ENCODE measurements around the gene FAM171A1. TPM values are rescaled to one million over a fixed set of nuclear protein-coding genes. Genes with fewer than 3 reads are reported as not detected.

The FAM171A1 gene
- total RNA-seq, 1 experiment from 2014 or later = 25.7 TPM

DNA sequence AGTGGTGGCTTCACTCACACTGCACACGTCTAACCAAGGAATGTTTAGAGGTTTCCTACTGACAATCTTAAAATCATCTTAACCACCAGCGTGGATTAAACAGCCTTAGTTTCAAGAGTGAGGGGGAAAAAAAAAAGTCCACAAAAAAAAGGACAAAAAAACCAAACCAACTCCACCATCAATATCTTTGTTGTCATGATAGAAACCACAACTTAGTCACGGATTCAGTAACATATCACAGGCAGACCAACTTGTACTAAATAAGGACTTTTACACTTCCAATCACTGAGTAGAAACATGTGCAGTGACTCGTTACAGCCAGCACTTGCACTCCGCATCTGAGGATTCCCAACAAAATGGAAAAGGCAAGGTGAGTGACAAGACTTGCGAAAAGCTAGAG, 46.5 kb downstream of the FAM171A1 start:
- Histone ChIP-seq H3K4me3 (ENCODE audit: insufficient read depth, low read depth, low read length) (no peak overlapping the region), H3K27me3 (ENCODE audit: control insufficient read depth, insufficient read depth, low read length) (no peaks in the 10 kb centered on the region), H3K36me3 (replicated peaks; ENCODE audit: control insufficient read depth, insufficient read depth, low read length) (no peaks in the 10 kb centered on the region)
- DNase-seq = no peak

DNA sequence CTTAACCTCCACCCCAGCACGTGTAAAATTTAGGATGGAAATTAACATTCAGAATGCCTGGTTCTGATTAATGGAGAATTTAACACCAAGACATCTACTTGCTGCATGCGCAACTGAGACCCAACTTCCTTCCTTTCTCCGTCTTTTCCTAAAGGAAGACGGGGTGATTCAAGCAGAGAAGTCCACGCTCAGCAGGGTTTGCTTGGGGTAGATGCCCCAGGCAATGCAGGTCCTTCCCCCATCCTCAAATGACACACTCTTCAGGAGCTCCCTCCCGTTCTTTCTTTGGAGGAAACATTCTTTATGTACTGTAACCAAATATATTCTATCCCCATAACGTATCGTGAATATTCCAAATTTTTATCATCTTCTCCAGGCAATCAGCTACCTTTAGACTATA, 47.0 kb downstream of the FAM171A1 start:
- DNase-seq = no peak
- Histone ChIP-seq H3K36me3 (replicated peaks; ENCODE audit: control insufficient read depth, insufficient read depth, low read length) (no peaks in the 10 kb centered on the region), H3K4me3 (ENCODE audit: insufficient read depth, low read depth, low read length) (no peak overlapping the region), H3K27me3 (ENCODE audit: control insufficient read depth, insufficient read depth, low read length) (no peaks in the 10 kb centered on the region)

DNA sequence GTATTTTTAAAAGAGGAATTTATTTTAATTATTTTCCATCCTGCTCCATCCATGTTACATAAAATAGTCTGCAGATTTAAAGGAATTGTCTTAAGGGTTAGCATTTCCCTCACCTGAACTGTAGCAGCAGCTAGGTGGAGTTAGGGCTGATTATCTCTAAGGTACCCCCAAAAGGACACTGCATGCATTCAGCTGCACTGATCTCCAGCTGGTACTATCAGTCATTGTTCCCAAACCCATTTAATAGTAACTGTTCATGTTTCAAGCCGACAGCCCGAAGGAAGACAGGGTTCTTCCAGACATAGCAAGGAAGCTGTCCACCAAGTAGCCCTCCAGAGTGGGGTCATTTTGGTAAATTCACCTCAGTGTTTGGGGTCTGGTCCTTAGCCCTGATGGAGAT, 48.7 kb downstream of the FAM171A1 start:
- Histone ChIP-seq H3K4me3 (ENCODE audit: insufficient read depth, low read depth, low read length) (no peak overlapping the region), H3K27me3 (ENCODE audit: control insufficient read depth, insufficient read depth, low read length) (no peaks in the 10 kb centered on the region), H3K36me3 (replicated peaks; ENCODE audit: control insufficient read depth, insufficient read depth, low read length) (no peaks in the 10 kb centered on the region)
- no peak for DNase-seq

DNA sequence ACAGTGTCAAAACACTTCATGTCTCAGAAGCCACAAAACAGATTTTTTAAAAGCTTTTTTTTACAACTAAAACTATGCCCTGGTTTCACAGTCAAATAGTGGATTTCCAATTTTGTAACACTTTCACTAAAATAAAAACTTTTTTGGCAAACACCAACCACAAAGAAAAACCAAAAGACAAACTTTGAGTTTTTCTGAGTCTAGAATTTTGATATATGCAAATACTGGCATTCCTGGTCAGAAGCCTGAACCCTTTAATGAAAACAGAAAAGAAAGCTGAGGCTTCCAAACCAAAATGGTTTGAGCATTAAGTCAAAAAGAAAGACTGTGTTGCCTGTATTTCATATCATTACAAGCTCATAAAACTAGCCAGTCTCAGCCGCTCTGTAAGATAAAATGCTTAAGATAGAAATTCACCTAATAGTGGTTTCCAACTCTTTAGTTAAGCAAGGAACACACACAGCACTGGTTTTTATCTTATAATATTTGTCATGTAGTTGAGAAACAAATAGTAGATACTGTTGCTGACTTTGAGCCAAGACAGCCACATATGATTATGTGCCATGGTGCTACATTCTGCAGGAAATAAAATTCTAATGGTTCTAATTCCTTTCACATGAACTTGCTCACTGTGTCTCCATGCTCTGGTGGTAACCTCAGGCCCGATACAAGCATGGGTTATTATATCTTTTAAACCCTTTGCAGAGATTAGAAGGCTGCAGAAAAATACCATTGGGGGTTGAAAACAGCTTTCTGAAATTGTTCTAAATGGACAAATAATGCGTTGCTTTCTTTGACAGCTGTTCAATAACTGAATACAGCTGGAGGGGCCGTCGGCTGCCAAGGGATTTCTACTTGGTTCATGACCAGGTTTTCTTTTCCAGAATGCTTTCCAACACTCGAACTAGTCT, 49.4 kb downstream of the FAM171A1 start:
- no peaks in the 10 kb centered on the region for H3K27me3 ChIP-seq (ENCODE audit: control insufficient read depth, insufficient read depth, low read length)
- H3K4me3 ChIP-seq (ENCODE audit: insufficient read depth, low read depth, low read length) = no peak overlapping the region
- H3K36me3 ChIP-seq (replicated peaks; ENCODE audit: control insufficient read depth, insufficient read depth, low read length) = no peaks in the 10 kb centered on the region
- DNase-seq = no peak

DNA sequence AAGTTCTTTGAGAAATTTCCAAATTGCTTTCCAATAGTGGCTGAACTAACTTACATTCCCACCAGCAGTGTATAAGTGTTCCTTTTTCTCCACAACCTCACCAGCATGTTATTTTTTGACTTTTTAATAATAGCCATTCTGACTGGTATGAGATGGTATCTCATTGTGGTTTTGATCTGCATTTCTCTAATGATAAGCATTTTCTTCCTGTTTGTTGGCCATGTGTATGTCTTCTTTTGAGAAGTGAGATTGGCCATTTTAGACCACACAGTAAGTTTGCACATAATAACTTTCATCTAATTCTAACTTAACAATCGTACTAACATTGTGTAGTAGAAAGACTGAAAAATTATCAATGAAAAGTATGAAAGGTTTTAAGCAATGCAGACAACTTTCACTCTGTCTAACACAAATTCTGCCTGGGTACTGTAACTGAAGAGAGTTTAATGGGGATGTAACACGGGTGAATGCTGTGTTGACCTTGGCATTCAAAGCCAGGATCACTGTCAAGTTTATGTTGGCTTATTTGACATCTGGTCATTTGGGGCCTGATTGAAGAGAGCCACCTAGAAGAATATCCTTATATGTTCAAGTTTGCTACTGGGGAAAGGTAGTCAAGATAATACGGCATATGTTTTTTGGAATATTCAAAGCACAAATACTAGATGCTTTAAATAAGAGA, 50.4 kb downstream of the FAM171A1 start:
- Histone ChIP-seq H3K4me3 (ENCODE audit: insufficient read depth, low read depth, low read length) (no peak overlapping the region), H3K36me3 (replicated peaks; ENCODE audit: control insufficient read depth, insufficient read depth, low read length) (no peaks in the 10 kb centered on the region), H3K27me3 (ENCODE audit: control insufficient read depth, insufficient read depth, low read length) (no peaks in the 10 kb centered on the region)
- DNase-seq = no peak

DNA sequence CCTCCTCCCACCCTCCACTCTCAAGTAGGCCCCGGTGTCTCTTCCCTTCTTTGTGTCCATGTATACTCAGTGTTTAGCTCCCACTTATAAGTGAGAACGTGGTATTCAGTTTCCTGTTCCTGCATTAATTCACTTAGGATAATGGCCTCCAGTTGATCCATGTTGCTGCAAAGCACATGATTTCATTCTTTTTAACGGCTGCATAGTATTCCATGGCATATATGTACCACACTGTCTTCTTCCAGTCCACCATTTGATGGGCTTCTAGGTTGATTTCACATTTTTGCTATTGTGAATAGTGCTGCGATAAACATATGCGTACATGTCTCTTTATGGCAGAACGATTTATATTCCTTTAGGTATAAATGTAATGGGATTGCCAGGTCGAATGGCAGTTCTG, 51.0 kb downstream of the FAM171A1 start:
- H3K4me3 ChIP-seq (ENCODE audit: insufficient read depth, low read depth, low read length) = no peak overlapping the region
- DNase-seq = no peak
- no peaks in the 10 kb centered on the region for H3K27me3 ChIP-seq (ENCODE audit: control insufficient read depth, insufficient read depth, low read length)
- no peaks in the 10 kb centered on the region for H3K36me3 ChIP-seq (replicated peaks; ENCODE audit: control insufficient read depth, insufficient read depth, low read length)

DNA sequence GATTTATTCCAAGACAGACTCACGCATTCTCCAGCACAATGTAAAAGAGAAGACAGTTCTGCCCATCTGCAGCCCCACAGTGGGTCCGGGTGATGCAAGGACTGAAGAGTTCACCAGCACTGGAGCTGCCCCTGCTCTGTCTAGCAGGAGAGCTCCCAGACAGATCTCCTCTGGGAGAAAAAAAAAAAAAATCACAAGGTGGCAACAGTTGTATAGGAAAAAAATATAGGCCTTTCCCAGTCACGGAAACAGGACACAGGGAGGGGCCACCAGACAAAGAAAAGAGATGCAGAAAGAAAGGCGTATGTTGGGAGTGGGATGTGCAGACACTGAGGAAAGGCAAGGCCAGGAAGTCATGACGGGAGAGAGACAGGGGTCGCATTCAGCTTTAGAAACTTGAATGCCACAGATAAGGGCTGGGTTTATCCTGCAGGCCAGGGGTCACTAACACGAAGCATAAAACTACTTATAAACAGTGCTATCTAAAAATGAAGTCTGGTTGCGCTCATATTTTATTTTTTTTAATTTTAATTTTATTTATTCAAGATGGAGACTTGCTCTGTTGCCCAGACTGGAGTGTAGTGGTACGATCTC, 54.1 kb downstream of the FAM171A1 start:
- Histone ChIP-seq H3K36me3 (replicated peaks; ENCODE audit: control insufficient read depth, insufficient read depth, low read length) (no peaks in the 10 kb centered on the region), H3K4me3 (ENCODE audit: insufficient read depth, low read depth, low read length) (no peak overlapping the region), H3K27me3 (ENCODE audit: control insufficient read depth, insufficient read depth, low read length) (no peaks in the 10 kb centered on the region)
- DNase-seq = no peak

DNA sequence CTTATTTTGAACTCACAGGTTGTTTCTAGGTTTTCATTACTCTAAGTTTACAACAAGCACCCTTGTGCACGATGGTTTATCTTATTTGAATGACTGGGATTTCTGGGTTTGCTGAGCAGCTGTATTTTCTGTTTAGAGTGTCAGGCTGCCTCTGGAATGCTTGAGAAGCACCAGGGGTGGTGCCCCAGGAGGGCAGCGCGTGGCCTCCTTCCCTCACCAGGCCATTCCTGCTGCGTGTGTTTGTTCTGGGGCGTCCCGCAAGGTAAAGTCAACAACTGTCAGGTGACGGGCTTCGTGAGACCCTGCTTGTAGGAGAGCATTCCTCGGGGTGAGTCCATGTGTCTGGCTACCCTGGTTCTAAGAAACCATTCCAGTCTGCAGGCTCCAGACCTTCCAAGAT, 54.9 kb downstream of the FAM171A1 start:
- peak; percentile 54 for DNase-seq
- Histone ChIP-seq H3K4me3 (ENCODE audit: insufficient read depth, low read depth, low read length) (no peak overlapping the region), H3K36me3 (replicated peaks; ENCODE audit: control insufficient read depth, insufficient read depth, low read length) (no peaks in the 10 kb centered on the region), H3K27me3 (ENCODE audit: control insufficient read depth, insufficient read depth, low read length) (no peaks in the 10 kb centered on the region)

DNA sequence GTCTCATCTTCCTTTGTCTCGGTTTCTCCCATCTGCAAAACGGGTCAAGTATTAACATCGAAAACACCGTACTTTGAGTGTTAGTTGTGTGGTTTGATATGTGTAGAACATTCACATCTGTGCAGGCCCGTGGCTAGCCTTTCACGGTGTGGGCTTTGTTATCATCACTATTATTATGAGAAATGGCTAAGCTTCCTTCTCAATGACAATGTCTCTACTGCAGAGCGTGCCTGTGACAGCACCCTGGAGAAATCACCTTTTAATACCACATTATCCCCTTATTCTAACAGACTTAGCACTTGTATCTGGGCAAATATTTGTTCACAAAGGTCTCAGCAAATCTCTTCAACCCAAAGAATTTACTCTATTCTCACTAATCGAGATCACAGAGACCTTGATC, 55.8 kb downstream of the FAM171A1 start:
- H3K4me3 ChIP-seq (ENCODE audit: insufficient read depth, low read depth, low read length) = no peak overlapping the region
- no peaks in the 10 kb centered on the region for H3K27me3 ChIP-seq (ENCODE audit: control insufficient read depth, insufficient read depth, low read length)
- H3K36me3 ChIP-seq (replicated peaks; ENCODE audit: control insufficient read depth, insufficient read depth, low read length) = no peaks in the 10 kb centered on the region
- DNase-seq = no peak

DNA sequence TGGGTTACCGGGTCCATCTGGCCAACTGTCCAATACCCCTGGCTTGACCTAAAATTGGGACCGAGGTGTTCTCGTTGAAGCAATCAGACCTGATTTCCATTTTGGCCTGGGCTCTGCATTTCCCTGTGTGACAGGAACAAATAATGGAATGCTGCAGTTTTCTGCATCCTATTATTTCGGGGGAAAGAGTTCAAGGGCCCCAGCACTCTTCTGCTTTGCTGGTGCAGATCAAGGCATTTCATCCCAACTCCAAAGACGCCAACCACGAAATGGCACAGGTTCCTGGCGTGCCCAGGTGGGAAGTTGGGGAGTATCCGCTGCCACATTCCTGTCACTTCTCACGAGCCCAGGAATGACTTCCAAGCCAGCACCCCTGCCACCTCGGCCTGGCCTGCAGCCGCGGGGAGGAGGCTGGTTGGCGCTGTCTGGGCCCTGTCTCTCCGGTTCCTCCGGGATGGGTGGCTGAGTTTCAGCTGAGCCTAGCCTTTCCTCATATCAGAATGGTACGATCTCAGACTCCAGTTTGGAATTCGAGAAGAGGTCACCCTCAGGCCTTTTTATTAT, 56.5 kb downstream of the FAM171A1 start:
- Histone ChIP-seq H3K27me3 (ENCODE audit: control insufficient read depth, insufficient read depth, low read length) (no peaks in the 10 kb centered on the region), H3K36me3 (replicated peaks; ENCODE audit: control insufficient read depth, insufficient read depth, low read length) (no peaks in the 10 kb centered on the region), H3K4me3 (ENCODE audit: insufficient read depth, low read depth, low read length) (no peak overlapping the region)
- DNase-seq = peak; percentile 26

DNA sequence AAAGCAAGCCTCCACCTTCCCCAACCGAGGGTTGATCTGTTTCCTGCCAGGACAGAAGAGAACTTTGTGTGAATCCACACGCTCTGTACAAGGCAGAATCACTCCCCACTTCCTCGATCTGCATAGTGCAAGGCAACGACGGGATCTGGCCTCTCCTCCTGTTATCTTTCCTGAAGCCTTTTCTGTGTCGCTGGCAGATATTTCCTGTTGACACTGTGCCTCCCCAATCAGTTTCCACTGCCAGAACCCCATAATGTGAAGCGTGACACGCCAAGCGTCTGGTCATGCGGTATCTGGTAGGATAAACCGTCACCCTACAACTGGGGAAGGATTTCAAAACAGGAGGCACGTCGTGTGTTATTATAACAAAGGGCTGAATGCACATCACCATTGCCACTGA, 57.2 kb downstream of the FAM171A1 start:
- Histone ChIP-seq H3K36me3 (replicated peaks; ENCODE audit: control insufficient read depth, insufficient read depth, low read length) (no peaks in the 10 kb centered on the region), H3K27me3 (ENCODE audit: control insufficient read depth, insufficient read depth, low read length) (no peaks in the 10 kb centered on the region), H3K4me3 (ENCODE audit: insufficient read depth, low read depth, low read length) (no peak overlapping the region)
- no peak for DNase-seq

DNA sequence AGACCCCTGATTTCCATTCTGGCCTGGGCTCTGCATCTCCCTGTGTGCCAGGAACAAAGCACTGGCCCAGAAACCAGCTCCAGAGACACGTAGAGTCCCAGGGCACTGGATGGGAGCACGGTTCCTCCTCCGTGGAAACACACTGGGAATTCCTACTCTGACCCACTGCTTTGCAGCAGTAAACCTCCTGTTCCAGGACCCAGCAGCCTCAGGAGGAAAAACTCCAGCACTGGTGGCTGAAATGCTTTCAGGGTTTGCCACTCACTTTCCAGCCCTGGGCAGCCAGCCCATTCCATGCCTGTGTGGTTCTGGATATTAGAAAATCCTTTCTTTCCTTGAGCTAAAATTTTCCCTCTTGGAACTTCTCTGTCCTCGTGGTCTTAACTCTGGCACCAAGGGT, 58.0 kb downstream of the FAM171A1 start:
- DNase-seq = no peak
- H3K36me3 ChIP-seq (replicated peaks; ENCODE audit: control insufficient read depth, insufficient read depth, low read length) = no peaks in the 10 kb centered on the region
- no peak overlapping the region for H3K4me3 ChIP-seq (ENCODE audit: insufficient read depth, low read depth, low read length)
- no peaks in the 10 kb centered on the region for H3K27me3 ChIP-seq (ENCODE audit: control insufficient read depth, insufficient read depth, low read length)

DNA sequence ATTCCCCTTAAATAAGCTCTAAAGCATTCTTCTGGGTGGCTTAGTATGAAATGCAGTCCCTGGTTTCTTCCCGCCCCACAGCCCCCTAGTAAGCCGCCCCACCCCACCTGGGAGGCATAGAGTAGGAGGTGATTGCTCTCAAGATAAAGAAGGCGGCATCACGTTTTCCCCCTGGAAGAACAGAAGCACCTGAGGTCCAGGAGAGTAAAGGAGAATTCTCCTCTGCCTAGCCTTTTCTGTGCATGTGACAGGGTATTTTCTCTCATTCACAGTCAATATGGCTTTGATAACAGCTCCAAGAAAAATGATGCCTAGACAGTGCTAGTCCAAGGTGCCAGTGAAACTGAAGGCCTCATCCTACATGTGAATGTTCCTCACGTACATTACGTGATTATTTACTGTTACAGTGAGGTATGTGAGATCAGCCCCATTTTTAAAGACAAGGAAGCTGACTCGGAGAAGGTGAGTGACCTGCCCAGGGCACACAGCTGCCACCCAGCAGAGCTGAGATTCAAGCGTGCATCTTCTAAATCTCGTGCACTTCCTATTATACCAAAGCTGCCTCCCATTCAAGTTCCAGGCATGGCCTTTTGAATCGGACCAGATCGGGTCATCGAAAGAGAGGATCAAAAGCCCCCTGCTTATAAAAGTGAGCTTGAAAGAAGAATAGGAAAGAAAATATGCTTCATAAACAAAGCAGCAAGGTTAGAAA, 59.4 kb downstream of the FAM171A1 start:
- H3K27me3 ChIP-seq (ENCODE audit: control insufficient read depth, insufficient read depth, low read length) = no peaks in the 10 kb centered on the region

DNA sequence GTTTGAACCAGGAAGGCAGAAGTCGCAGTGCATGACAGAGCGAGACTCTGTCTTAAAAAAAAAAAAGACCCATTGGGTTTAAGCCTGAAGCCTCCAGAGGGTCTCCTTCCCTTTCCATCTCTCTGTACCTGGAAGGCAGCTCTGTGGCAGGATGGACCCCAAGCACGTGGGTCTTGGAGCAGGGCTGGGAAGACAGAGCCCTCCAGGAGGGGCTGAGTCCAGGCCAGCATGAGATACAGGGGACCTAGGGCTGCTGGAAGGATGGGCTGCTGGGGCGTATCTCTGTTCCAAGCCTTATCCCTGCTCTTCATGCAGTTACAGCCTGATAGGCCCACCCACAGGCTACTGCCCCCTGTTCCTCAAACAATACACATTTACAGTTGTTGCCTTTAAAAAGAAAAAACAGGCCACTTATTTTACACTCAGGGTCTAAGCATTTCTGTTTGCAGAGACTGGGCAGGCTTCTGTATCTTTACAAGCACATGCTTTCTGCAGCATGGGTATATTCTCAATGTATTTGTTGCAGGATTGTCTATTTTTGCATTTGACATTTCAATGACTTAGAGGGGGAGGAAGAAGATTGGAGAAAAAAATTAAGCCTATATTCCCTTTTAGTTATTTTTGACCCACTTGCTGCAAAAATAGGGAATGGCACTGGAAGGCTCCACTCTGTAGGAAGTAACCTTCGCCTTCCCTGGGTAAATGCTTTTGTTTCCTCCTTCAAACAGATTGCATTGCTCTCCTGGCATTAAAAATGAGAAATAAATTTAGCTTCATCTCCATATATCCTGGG, 60.1 kb downstream of the FAM171A1 start:
- DNase-seq = no peak
- Histone ChIP-seq H3K27me3 (ENCODE audit: control insufficient read depth, insufficient read depth, low read length) (no peaks in the 10 kb centered on the region), H3K4me3 (ENCODE audit: insufficient read depth, low read depth, low read length) (no peak overlapping the region), H3K36me3 (replicated peaks; ENCODE audit: control insufficient read depth, insufficient read depth, low read length) (no peaks in the 10 kb centered on the region)

More for the DNA sequence above, 59.4 kb downstream of the FAM171A1 start:
- DNase-seq = peak; percentile 38
- H3K4me3 ChIP-seq (ENCODE audit: insufficient read depth, low read depth, low read length) = no peak overlapping the region
- no peaks in the 10 kb centered on the region for H3K36me3 ChIP-seq (replicated peaks; ENCODE audit: control insufficient read depth, insufficient read depth, low read length)
